GM18861 (cell line): ENCODE measurements around the gene SMC1B.
"Not testable (repeated sequence)": the region's sequence is repeated elsewhere in the genome, so short reads cannot be mapped to it uniquely, and the experiment has no call there.

Source experiments
- ATAC-seq: cut with Tn5 transposase; IDR thresholded peaks from one replicate; pipeline ENCODE4 v1.9.1; 2021; ENCODE audit not compliant: unreplicated experiment

SMC1B gene

DNA sequence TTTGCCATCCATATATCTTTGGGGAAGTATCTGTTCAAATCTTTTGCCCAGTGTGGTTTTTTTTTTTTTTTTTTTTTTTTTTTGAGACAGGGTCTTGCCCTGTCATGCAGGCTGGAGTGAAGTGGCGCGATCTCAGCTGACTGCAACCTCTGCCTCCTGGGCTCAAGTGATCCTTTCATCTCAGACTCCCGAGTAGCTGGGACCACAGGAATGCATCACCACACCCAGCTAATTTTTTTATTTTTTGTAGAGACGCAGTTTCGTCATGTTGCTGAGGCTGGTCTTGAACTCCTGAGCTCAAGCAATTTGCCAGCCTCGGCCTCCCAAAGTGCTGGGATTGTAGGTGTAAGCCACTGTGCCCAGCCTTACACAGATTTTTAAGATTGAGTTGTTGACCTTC, 108.4 kb downstream of the SMC1B start:
- ATAC-seq = no peak

DNA sequence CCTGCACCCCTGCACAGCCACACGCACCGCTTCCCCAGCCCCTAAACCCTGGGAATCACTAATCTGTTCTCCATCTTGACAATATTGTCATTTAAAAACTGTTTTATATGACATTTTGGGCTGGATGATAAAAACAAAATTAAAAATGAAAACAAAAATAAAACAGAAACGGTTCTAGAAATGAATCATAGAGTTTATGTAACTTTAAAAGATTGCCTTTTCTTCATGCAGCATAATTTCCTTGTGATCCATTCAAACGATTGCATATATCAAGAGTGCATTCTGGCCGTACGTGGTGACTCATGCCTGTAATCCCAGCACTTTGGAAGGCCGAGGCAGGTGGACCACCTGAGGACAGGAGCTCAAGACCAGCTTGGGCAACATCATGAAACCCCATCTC, 110.2 kb downstream of the SMC1B start:
- no peak for ATAC-seq

DNA sequence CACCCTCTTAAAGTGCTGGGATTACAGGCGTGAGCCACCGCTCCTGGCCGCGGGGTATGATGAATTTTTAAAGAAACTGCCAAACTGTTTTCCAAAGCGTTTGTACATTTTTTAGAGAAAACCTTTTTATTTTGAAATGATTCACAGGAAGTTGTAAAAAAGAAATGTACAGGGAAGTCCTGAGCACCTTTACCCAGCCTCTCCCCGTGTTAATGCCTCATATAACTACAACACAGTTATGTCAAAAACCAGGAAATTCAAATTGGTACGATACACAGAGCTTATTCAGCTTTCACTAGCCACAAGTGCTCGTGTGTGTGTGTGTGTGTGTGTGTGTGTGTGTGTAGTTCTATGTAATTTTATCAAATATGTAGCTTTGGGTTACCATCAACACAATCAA, 110.6 kb downstream of the SMC1B start:
- no peak for ATAC-seq

DNA sequence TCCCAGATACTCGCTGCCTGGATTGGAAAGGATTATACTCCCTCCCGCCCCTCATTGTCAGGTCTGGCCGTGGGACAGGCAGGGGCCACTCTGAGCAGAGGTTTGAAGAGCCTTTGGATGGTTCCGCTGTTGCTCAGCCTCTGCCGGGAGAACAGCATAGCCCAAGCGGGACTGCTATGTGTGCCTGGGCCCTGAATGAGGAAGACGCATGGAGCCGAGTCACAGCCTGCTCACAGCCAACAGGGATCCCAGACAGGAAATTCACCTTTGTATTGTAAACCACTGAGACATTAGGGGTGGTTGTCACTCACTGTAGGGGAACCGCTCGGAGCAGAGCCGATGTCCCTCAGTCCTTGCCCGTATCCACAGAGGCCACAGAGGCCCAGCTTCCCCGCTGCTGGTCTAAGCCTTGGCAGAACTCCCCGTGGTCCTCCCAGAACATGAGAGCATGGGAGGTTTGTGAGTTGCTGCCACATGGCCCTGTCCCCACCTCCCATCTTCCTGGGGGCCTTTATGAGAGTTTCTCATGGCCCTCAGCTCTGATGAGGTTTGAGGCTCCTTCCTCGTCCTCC, 114.4 kb downstream of the SMC1B start:
- ATAC-seq = no peak

DNA sequence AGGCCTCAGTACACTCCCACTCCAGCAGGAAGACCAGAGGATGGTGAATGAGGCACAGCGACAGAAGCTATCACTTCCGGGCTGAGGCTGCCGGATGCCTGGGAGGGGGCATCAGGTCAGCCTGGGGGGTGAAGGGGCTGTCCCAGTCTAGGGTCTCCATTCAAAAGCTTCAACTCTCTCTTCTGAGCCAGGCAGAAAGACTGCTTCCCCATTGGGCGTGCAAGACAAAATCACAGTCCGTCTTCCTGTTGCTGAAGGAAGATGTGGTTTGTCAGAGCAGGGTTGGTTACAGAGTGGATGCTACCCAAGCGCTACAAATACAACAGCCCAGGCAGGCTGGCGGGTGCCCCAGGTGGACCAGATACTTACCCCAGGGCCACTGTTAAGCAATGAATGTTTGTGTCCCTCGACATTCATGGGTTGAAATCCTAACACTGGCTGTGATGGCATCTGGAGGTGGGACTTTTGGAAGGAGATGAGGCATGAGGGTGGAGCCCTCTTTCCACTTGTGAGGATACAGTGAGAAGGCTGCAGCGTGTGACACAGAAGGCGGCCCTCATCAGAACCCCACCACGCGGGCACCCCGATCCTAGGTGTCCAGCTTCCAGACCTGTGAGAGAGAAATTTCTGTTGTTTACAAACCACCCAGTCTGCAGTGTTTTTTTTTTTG, 116.6 kb downstream of the SMC1B start:
- no peak for ATAC-seq

DNA sequence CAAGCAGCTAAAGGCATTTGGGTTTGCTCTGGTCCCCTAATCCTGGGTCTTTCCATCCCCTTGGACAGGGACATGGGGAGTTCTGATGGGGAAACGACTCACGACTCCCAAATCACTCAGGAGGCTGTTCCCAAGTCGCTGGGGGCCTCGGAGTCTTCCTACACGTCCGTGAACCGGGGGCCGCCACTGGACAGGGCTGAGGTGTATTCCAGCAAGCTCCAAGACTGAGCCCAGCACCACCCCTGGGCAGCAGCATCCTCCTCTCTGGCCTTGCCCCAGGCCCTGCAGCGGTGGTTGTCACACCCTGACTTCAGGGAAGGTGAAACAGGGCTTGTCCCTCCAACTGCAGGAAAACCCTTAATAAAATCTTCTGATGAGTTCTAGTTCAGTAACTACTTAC, 117.9 kb downstream of the SMC1B start:
- ATAC-seq = no peak

DNA sequence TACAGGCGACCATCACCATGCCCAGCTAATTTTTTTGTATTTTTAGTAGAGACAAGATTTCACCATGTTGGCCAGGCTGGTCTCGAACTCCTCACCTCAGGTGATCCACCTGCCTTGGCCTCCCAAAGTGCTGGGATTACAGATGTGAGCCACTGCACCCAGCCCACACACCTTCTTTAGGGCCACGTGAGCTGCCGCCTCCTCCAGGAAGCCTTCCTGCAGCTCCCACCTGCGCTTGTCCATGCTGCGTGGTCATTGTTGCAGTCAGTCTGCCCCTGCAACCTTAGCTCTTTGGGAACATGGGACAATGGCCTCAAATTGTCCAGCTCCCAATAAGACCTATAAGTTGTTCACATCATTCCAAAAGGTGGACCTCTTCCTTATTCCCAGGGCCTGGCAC, 118.4 kb downstream of the SMC1B start:
- not testable (repeated sequence) for ATAC-seq
